ENCODE data around the gene EMD. TPM values are rescaled to one million over a fixed set of nuclear protein-coding genes. Genes with fewer than 3 reads are reported as not detected.

The EMD gene
- total RNA-seq, 1 donor from 2014 or later, result 42.5 TPM

DNA sequence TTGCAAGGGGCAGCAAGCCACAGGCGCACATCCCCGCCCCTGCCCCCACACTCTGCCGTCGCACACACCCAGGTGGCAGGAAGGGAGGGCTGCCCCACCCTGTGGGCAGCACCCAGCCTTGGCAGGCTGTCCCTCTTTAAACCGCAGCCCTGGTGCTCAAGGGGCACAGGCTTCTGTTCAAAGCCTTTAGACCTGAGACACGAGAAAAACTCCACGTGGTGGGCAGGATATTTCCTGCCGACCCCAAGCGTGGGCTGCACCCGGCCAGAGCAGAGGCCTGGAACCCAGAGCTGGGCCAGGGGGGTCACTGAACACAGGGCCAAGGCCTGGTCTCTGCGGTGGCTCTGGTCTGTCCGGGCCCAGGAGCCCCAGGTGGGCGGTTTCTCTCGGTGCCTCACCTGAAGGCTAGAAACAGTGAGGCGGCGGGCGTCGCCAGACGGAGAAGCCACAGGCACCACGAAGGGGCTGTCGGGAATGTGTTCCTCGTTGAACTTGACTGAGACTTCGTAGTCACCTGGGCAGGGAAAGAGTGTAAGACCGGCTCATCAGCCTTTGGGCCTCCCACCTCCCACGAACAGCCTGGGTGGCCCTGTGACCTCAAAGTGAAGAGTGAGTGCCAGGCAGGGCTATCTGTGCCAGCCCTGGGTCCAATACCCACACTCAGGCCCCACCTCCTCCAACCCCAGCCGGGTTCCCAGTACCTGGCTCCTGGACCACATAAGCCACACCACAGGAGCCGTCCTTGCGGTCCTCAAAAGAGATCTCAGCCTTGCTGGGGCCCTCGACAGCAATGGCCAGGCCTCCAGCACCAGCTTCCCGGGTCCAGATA is 27.7 kb upstream of the EMD start:
- peaks cover 6% of the 10 kb centered on the region for H3K36me3 Mint-ChIP-seq (ENCODE audit: insufficient read depth)
- no peak overlapping the region for H3K4me3 Mint-ChIP-seq (ENCODE audit: low read depth)
- H3K4me1 Mint-ChIP-seq (ENCODE audit: low read depth), result no peaks in the 10 kb centered on the region
- DNase-seq (ENCODE audit: low spot score, unreplicated experiment), result no peak
- H3K27me3 Mint-ChIP-seq, result no peaks in the 10 kb centered on the region
- peaks cover 3% of the 10 kb centered on the region for H3K9me3 Mint-ChIP-seq (ENCODE audit: low read depth)
- no peak overlapping the region for H3K27ac Mint-ChIP-seq
- no peak for TF ChIP-seq CTCF (IDR thresholded peaks at IDR 0.05; ENCODE audit: unreplicated experiment)

- Mint-ChIP-seq H3K27me3 (no peaks in the 10 kb centered on the region), H3K9me3 (ENCODE audit: low read depth) (peaks cover 3% of the 10 kb centered on the region), H3K4me1 (ENCODE audit: low read depth) (no peaks in the 10 kb centered on the region), H3K4me3 (ENCODE audit: low read depth) (no peak overlapping the region), H3K36me3 (ENCODE audit: insufficient read depth) (peaks cover 7% of the 10 kb centered on the region), H3K27ac (no peak overlapping the region)
- no peak for TF ChIP-seq CTCF (IDR thresholded peaks at IDR 0.05; ENCODE audit: unreplicated experiment)
- DNase-seq (ENCODE audit: low spot score, unreplicated experiment), result no peak
These were observed 27.1 kb upstream of the EMD start for GRCh38 chrX:154352012-154352401.

GRCh38 chrX:154352466-154352865 is 26.6 kb upstream of the EMD start:
- Mint-ChIP-seq H3K4me3 (ENCODE audit: low read depth) (no peak overlapping the region), H3K36me3 (ENCODE audit: insufficient read depth) (peaks cover 3% of the 10 kb centered on the region), H3K4me1 (ENCODE audit: low read depth) (no peaks in the 10 kb centered on the region), H3K9me3 (ENCODE audit: low read depth) (peaks cover under 1% of the 10 kb centered on the region), H3K27me3 (no peaks in the 10 kb centered on the region), H3K27ac (no peak overlapping the region)
- TF ChIP-seq CTCF (IDR thresholded peaks at IDR 0.05; ENCODE audit: unreplicated experiment), result no peak
- no peak for DNase-seq (ENCODE audit: low spot score, unreplicated experiment)

DNA sequence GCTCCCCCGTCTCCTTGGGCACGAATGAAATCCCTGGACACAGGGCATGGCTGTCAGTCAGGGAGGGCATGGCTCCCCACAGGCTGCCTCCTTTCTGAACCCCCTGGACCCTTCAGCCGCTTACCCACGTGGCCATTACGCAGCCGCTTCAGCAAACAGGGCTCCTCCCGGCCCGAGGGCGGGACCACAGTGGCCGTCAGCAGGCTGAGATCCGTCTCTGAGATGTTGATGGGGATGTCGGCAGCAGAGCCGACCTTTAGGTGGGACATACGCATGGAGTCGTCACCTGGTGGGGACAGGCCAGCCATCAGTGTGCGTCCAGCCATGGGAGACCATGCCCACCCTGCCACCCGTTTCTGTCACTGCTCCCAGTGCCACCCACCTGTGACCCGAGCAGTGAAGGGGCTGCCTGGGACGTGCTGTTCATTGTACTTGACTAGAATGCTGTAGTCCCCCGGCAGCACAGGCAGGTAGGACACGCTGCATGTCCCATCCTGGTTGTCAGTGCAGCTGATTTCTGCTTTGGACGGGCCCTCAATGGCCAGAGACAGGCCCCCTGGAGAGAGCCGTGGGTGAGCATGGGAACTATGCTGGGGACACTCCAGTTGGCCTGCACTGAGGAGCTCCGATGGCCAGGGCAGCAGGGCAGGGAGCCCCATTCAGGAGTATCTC is 25.8 kb upstream of the EMD start:
- Mint-ChIP-seq H3K9me3 (ENCODE audit: low read depth) (no peaks in the 10 kb centered on the region), H3K4me3 (ENCODE audit: low read depth) (no peak overlapping the region), H3K4me1 (ENCODE audit: low read depth) (no peaks in the 10 kb centered on the region)

More for the DNA sequence above, 25.8 kb upstream of the EMD start:
- no peaks in the 10 kb centered on the region for H3K27me3 Mint-ChIP-seq
- TF ChIP-seq CTCF (IDR thresholded peaks at IDR 0.05; ENCODE audit: unreplicated experiment), result no peak
- H3K36me3 Mint-ChIP-seq (ENCODE audit: insufficient read depth), result peaks cover 3% of the 10 kb centered on the region
- no peak overlapping the region for H3K27ac Mint-ChIP-seq
- DNase-seq (ENCODE audit: low spot score, unreplicated experiment), result no peak

All from progenitor cell of endocrine pancreas (in vitro differentiated cells).